Mucosa of descending colon (tissue), 3 donors: ENCODE results near the gene PDE6D. TPM values are rescaled to one million over a fixed set of nuclear protein-coding genes. Genes with fewer than 3 reads are reported as not detected.

ENCODE experiments used
- ATAC-seq: fragments of 200-7000 bp; cut with Tn5 transposase; one replicate; pipeline ENCODE4 v1.9.1; 2020; ENCODE audit warnings: mild to moderate bottlenecking, moderate library complexity
- DNase-seq, 3 donors: peaks; one replicate each; pipeline ENCODE4 v3.0.0-alpha.2; 2020
- H3K36me3 ChIP-seq: fragments of 200-600 bp; one replicate; pipeline ENCODE4 v1.8.0; 2021; ENCODE audit warnings: low read depth, mild to moderate bottlenecking
- H3K4me1 ChIP-seq: fragments of 200-600 bp; one replicate; pipeline ENCODE4 v1.8.0; 2021; ENCODE audit warnings: low read depth, mild to moderate bottlenecking
- H3K4me3 ChIP-seq: fragments of 200-600 bp; one replicate; pipeline ENCODE4 v1.8.0; 2021; ENCODE audit warnings: mild to moderate bottlenecking
- H3K9me3 ChIP-seq: fragments of 200-600 bp; one replicate; pipeline ENCODE4 v1.8.0; 2021; ENCODE audit warnings: mild to moderate bottlenecking
- intact Hi-C, 2 donors: fragments of 100-400 bp; cut with DNase I in 1 of 2; cut with micrococcal nuclease in 1 of 2; formaldehyde crosslinking; loops; one replicate each; pipeline versions ENCODE4 v1.11.0 to v1.11.1; 2022; cut with DNase I, micrococcal nuclease
- total RNA-seq, 3 donors: library from RNA; stranded (reverse); fragmentation: NEBNext Ultra II Directional in 2 of 3; extraction: Animal tissue kit (Norgen Biotek cat#: 25700) in 2 of 3; gene quantifications; one replicate each; pipeline versions ENCODE4 v1.2.1 to v1.2.4, GENCODE V29; 2021 to 2023
- TF ChIP-seq, protein P1 (sequence below): fragments of 200-600 bp; IDR thresholded peaks from one replicate; pipeline ENCODE4 v1.8.0; 2022; ENCODE audit warnings: antibody characterized with exemption, mild to moderate bottlenecking
- donor health status: DM: no; HTN: no; CAD: no; lungs with moderate emphysema.
- donor health status: DM: no; HTN: no; CAD: no.
- donor health status: DM: no; HTN: yes; CAD: no.

PDE6D gene
- total RNA-seq, 3 donors from 2014 or later = 17.6 to 21.8 (median 18.6) TPM

DNA sequence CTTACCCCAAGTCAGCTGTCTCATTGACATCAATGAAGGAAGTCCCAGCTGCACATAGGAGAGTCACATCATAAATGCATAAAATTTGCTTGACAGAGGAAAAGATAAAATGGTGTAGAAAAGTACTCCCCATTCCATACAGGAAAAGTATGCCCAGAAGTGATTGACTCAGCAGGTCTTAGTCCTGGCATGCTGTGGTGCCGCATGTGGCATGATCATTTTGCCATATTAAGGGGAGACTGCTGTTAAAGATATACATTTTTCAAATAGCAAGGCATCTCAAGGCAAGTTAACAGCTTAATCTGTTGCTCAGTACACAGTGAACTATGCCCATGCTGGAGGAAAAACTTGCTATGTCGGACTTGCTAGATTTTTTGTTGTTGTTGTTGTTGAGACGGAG, 13.3 kb upstream of the PDE6D start:
- no peak for ATAC-seq
- Histone ChIP-seq H3K9me3 (no peaks in the 10 kb centered on the region), H3K36me3 (peaks cover 6% of the 10 kb centered on the region), H3K4me3 (no peak overlapping the region), H3K4me1 (no peaks in the 10 kb centered on the region)
- TF ChIP-seq, protein P1, sequence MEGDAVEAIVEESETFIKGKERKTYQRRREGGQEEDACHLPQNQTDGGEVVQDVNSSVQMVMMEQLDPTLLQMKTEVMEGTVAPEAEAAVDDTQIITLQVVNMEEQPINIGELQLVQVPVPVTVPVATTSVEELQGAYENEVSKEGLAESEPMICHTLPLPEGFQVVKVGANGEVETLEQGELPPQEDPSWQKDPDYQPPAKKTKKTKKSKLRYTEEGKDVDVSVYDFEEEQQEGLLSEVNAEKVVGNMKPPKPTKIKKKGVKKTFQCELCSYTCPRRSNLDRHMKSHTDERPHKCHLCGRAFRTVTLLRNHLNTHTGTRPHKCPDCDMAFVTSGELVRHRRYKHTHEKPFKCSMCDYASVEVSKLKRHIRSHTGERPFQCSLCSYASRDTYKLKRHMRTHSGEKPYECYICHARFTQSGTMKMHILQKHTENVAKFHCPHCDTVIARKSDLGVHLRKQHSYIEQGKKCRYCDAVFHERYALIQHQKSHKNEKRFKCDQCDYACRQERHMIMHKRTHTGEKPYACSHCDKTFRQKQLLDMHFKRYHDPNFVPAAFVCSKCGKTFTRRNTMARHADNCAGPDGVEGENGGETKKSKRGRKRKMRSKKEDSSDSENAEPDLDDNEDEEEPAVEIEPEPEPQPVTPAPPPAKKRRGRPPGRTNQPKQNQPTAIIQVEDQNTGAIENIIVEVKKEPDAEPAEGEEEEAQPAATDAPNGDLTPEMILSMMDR = no peak
- intact Hi-C loops = no loop called here
- DNase-seq = no peak

DNA sequence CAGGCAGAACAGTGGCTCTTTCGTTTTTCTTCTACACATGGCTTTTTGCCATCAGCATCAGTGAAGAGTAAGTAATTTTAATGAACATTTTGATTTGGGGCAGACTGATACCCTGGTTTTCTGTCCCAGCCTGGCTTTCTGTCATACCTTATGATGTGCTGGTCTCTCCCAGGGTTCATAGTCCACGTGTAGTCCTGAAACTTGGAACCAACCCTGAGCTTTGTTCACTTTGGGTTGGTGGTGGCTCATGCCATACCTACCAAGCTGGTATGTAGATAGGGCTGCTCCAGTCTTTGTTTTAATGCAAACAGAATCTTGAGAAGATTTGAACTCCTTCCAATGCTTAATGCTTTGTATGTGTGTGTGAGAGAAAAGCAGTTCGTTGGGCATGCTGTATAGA, 10.0 kb upstream of the PDE6D start:
- Histone ChIP-seq H3K9me3 (no peaks in the 10 kb centered on the region), H3K36me3 (no peaks in the 10 kb centered on the region), H3K4me1 (peaks cover 10% of the 10 kb centered on the region), H3K4me3 (no peak overlapping the region)
- ATAC-seq (no peak), DNase-seq (no peak)
- TF ChIP-seq, protein P1 = no peak
- intact Hi-C loops = no loop called here

DNA sequence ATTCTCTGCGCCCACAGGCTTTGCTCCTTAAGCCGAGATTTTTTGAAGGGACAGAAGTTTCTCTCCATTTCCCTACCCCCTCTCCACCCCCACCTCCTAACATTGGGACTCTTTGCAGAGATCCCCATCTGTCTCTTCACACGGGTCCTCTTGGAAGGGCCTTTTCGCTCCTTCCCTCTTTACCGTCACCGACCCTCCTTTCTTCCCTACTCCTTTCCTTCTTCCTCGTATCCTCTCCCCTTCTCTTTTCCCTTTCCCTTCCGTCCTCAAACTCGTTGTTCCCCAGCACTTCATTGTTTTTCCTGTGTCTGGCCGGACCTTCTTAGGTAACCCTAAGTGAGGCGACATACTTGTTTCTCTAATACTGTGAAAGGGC, 5.8 kb upstream of the PDE6D start:
- TF ChIP-seq, protein P1 = no peak
- Histone ChIP-seq H3K4me1 (peaks cover 33% of the 10 kb centered on the region), H3K36me3 (no peaks in the 10 kb centered on the region), H3K4me3 (peak overlapping the region; percentile 77), H3K9me3 (no peaks in the 10 kb centered on the region)
- DNase-seq = no peak
- intact Hi-C loops = no loop called here
- no peak for ATAC-seq

DNA sequence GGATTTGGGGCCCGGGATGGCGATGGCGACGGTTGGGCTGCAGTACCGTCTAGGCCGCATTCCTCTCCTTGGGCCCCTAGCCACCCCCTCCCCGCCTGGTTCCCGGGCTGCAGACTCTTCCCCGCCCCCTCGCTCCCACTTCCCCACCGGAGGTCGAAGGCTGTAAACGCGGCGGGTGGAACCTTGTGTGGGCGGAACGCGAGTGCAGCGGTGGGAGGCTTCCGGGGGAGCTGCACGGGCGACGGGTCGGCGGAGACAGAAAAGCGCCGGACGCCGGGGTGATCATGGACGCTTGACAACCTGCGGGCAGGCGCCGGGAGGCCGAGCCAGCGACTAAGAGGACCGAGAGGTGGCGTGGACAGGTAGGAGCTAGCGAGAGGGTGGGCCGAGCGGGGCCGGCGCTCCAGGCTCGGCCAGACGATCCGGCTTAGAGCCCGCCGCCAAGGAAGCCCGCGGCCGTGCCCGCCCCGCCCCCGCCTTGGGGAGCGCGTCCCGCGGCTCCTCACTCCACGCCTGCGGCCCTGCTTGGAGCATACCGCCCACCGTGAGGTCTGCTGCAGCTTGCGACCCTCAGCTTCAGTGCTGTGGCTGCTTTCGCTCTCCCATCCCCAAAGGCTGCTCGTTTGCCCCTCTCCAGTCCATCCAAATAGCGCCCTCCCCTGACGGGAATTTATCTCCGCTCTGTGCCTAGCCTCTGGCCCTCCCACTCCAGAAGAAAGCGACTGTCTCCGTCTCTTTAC, 5.3 kb upstream of the PDE6D start, which contains the start of gene COPS7B:
Gene COPS7B (plus strand): TSS at position 269 of the 740 bp plus-strand sequence. CDS start 2,126 bp downstream, outside the sequence.
- TF ChIP-seq, protein P1 = no peak
- H3K36me3 ChIP-seq = no peaks in the 10 kb centered on the region
- intact Hi-C loops = no loop called here
- no peaks in the 10 kb centered on the region for H3K9me3 ChIP-seq
- peaks cover 33% of the 10 kb centered on the region for H3K4me1 ChIP-seq
- ATAC-seq (peak; percentile 82), DNase-seq (peak; percentile 78 to 89 (median 85))
- peak within 1 kb of the TSS; percentile 77 for H3K4me3 ChIP-seq

DNA sequence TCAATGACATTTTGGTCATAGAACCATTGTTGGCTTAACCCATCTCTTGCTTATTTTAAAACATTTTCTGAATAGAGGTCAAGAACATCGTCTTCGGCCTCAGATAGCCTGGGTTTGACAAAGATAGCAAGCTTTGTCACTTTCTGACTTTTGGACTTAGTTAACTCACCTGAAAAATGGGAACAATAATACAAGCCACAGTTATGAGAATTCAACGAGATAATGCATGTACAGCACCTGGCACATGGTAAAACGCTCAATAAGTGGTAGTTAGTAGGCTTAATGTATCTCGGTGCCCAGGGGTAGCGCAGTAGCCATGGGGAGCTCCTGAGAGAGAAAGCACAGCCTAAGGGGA, 4.7 kb upstream of the PDE6D start:
- Histone ChIP-seq H3K36me3 (no peaks in the 10 kb centered on the region), H3K4me3 (peak overlapping the region; percentile 77), H3K9me3 (no peaks in the 10 kb centered on the region), H3K4me1 (peaks cover 33% of the 10 kb centered on the region)
- no peak for ATAC-seq
- intact Hi-C loops = no loop called here
- DNase-seq = no peak
- TF ChIP-seq, protein P1 = no peak
